Body of pancreas (tissue), 4 donors: ENCODE data around the gene TAGAP. TPM values are rescaled to one million over a fixed set of nuclear protein-coding genes. Genes with fewer than 3 reads are reported as not detected.
A peak's percentile ranks its signal among the peaks of the same experiment; 100 is the strongest.
"Not testable (repeated sequence)": the region's sequence is repeated elsewhere in the genome, so short reads cannot be mapped to it uniquely, and the experiment has no call there.

Experiments used
- ATAC-seq: fragments of 150-250 bp; one replicate; pipeline ENCODE4 v1.9.1; 2016
- DNase-seq, 4 donors: peaks; one replicate each; pipeline ENCODE4 v3.0.0-alpha.2; 2019
- H3K27ac ChIP-seq, 4 donors: fragments of 200-600 bp; sonication (generic); 1 replicate in 3 of 4; 2 replicates in 1 of 4; pipeline versions ENCODE4 v1.5.1 to v1.6.1; 2016 to 2019; ENCODE audit warnings: mild to moderate bottlenecking in 1 of 4, mixed read lengths in 1 of 4, moderate library complexity in 1 of 4
- H3K27me3 ChIP-seq, 2 donors: fragments of 200-600 bp; sonication (generic); one replicate each; pipeline ENCODE4 v1.6.0; 2016; ENCODE audit warnings: mild to moderate bottlenecking in 1 of 2
- H3K36me3 ChIP-seq, 2 donors: fragments of 200-600 bp; sonication (generic); replicated peaks in 1 of 2; 2 replicates each; pipeline ENCODE4 v1.5.1; 2016; ENCODE audit warnings: low read depth in 2 of 2; ENCODE audit not compliant: insufficient read depth in 1 of 2
- H3K4me1 ChIP-seq: fragments of 200-600 bp; sonication (generic); one replicate; pipeline ENCODE4 v1.6.0; 2016
- H3K4me3 ChIP-seq, 2 donors: fragments of 200-600 bp; sonication (generic); 1 replicate in 1 of 2; 2 replicates in 1 of 2; pipeline ENCODE4 v1.5.1; 2016 to 2019
- H3K9me3 ChIP-seq, 3 donors: fragments of 200-600 bp; sonication (generic); 1 replicate in 2 of 3; 2 replicates in 1 of 3; pipeline ENCODE4 v1.5.1; 2016
- CTCF ChIP-seq, 7 experiments: fragments of 450-650 bp in 4 of 7; fragments of 200-600 bp in 3 of 7; sonication (generic) in 3 of 7; IDR thresholded peaks; one replicate each; pipeline ENCODE4 v1.5.1; 2016 to 2019; ENCODE audit warnings: antibody characterized with exemption in 7 of 7
- POLR2A ChIP-seq, 3 donors: fragments of 450-650 bp; IDR thresholded peaks; one replicate each; pipeline ENCODE4 v1.6.1; 2016; ENCODE audit warnings: antibody characterized with exemption in 3 of 3, mild to moderate bottlenecking in 2 of 3
- WGBS, 2 donors: methylation state at CpG; one replicate each; pipeline ENCODE4 v1.1.5; 2017; 5-methylcytosine and 5-hydroxymethylcytosine counted together
- intact Hi-C: fragments of 100-400 bp; cut with DNase I; formaldehyde crosslinking; loops from one replicate; pipeline ENCODE4 v1.15.1; 2023
- total RNA-seq, 2 donors: library from RNA; depleted of rRNA; stranded (reverse); fragments of >200 nt; gene quantifications; one replicate each; pipeline ENCODE4 v1.1.0, GENCODE V29; 2016

Gene TAGAP
- total RNA-seq, 2 donors from 2014 or later = 0.99 to 2.3 TPM

- H3K9me3 ChIP-seq = no peaks in the 10 kb centered on the region
- H3K4me3 ChIP-seq = no peak overlapping the region
- TF ChIP-seq POLR2A (IDR thresholded peaks at IDR 0.05) = no peak
- no peak for TF ChIP-seq CTCF (IDR thresholded peaks at IDR 0.05)
- intact Hi-C loops = no loop called here
- peaks cover 12% of the 10 kb centered on the region for H3K4me1 ChIP-seq
- ATAC-seq (no peak), DNase-seq (no peak)
- WGBS, 2 donors = 55 to 68% methylated on average over 1 of the region's 1 CpG
- peak overlapping the region in 1 of 4 donors; percentile 66 for H3K27ac ChIP-seq
- no peaks in the 10 kb centered on the region for H3K36me3 ChIP-seq
- H3K27me3 ChIP-seq = no peaks in the 10 kb centered on the region
These were observed 4.9 kb downstream of the TAGAP start for GRCh38 chr6:159039885-159040258.

GRCh38 chr6:159038914-159039884, 5.6 kb downstream of the TAGAP start:
- H3K27ac ChIP-seq = peak overlapping the region in 2 of 4 donors; percentile 28 to 66
- intact Hi-C loops = no loop called here
- H3K27me3 ChIP-seq = no peaks in the 10 kb centered on the region
- H3K4me3 ChIP-seq = no peak overlapping the region
- no peaks in the 10 kb centered on the region for H3K36me3 ChIP-seq
- TF ChIP-seq POLR2A (IDR thresholded peaks at IDR 0.05) (no peak), CTCF (IDR thresholded peaks at IDR 0.05) (no peak)
- WGBS, 2 donors = 68 to 74% methylated on average over 8 of the region's 8 CpGs
- peak in 1 of 4 donors; percentile 43 for DNase-seq
- ATAC-seq = no peak
- H3K4me1 ChIP-seq = peaks cover 12% of the 10 kb centered on the region
- H3K9me3 ChIP-seq = no peaks in the 10 kb centered on the region

- ATAC-seq, H3K36me3 ChIP-seq, intact Hi-C loops, H3K4me3 ChIP-seq, H3K27me3 ChIP-seq, H3K9me3 ChIP-seq, DNase-seq: not testable (repeated sequence)
- Histone ChIP-seq H3K27ac (peak overlapping the region in 1 of 4 donors; percentile 66), H3K4me1 (peaks cover 12% of the 10 kb centered on the region)
- 69 to 82% methylated on average over 12 of the region's 12 CpGs for WGBS, 2 donors
These were observed 6.5 kb downstream of the TAGAP start for GRCh38 chr6:159038318-159038717.

GRCh38 chr6:159037756-159038290, 7.0 kb downstream of the TAGAP start:
- WGBS, 2 donors = 55 to 58% methylated on average over 5 of the region's 5 CpGs
- Histone ChIP-seq H3K4me1 (peaks cover 10% of the 10 kb centered on the region), H3K36me3 (no peaks in the 10 kb centered on the region), H3K4me3 (no peak overlapping the region), H3K27me3 (no peaks in the 10 kb centered on the region), H3K27ac (no peak overlapping the region), H3K9me3 (no peaks in the 10 kb centered on the region)
- DNase-seq = no peak
- ATAC-seq = no peak
- no peak for TF ChIP-seq CTCF (IDR thresholded peaks at IDR 0.05)
- no peak for TF ChIP-seq POLR2A (IDR thresholded peaks at IDR 0.05)
- intact Hi-C loops = no loop called here

GRCh38 chr6:159036673-159037072, 8.1 kb downstream of the TAGAP start:
- no peak for TF ChIP-seq CTCF (IDR thresholded peaks at IDR 0.05)
- no peak for TF ChIP-seq POLR2A (IDR thresholded peaks at IDR 0.05)
- Histone ChIP-seq H3K9me3 (no peaks in the 10 kb centered on the region), H3K27me3 (no peaks in the 10 kb centered on the region), H3K27ac (no peak overlapping the region), H3K4me3 (no peak overlapping the region), H3K36me3 (no peaks in the 10 kb centered on the region), H3K4me1 (no peaks in the 10 kb centered on the region)
- ATAC-seq = no peak
- intact Hi-C loops = no loop called here
- DNase-seq = no peak
- WGBS, 2 donors = 84 to 86% methylated on average over 2 to 14 of the region's 14 CpGs
